CD4-positive, CD25-positive, alpha-beta regulatory T cell (primary cell): ENCODE results near the gene PAX2. TPM values are rescaled to one million over a fixed set of nuclear protein-coding genes. Genes with fewer than 3 reads are reported as not detected.

Experiments
- ATAC-seq, 2 donors: fragments of 150-1000 bp; cut with Tn5 transposase; one replicate each; pipeline ENCODE4 v1.10.0; 2021; ENCODE audit warnings: low read depth in 2 of 2, moderate number of reproducible peaks in 2 of 2, moderate library complexity in 1 of 2
- DNase-seq, 3 donors: peaks; one replicate each; pipeline versions ENCODE4 v3.0.0 to v3.0.0-alpha.2; 2012 to 2022; ENCODE audit warnings: mixed read lengths in 1 of 3
- H3K27ac ChIP-seq: one replicate; pipeline ENCODE4 v1.7.0; 2013; ENCODE audit warnings: mild to moderate bottlenecking, low read length; ENCODE audit not compliant: insufficient read depth, poor library complexity, severe bottlenecking
- H3K27me3 ChIP-seq: one replicate; pipeline ENCODE4 v1.7.0; 2013; ENCODE audit warnings: low read length; ENCODE audit not compliant: control insufficient read depth, insufficient read depth
- H3K36me3 ChIP-seq: one replicate; pipeline ENCODE4 v1.7.0; 2013; ENCODE audit warnings: mild to moderate bottlenecking, low read length, moderate library complexity; ENCODE audit not compliant: control insufficient read depth, insufficient read depth
- H3K4me1 ChIP-seq: 2 replicates; pipeline ENCODE4 v1.7.0; 2013; ENCODE audit warnings: mild to moderate bottlenecking, low read length; ENCODE audit not compliant: insufficient read depth, control insufficient read depth, poor library complexity, severe bottlenecking
- H3K4me3 ChIP-seq: one replicate; pipeline ENCODE4 v1.7.0; 2013; ENCODE audit warnings: low read depth, mild to moderate bottlenecking, low read length, moderate library complexity
- H3K9me3 ChIP-seq, 2 experiments: 1 replicate in 1 of 2; 2 replicates in 1 of 2; pipeline ENCODE4 v1.7.0; 2013; ENCODE audit warnings: low read length in 2 of 2, mild to moderate bottlenecking in 1 of 2, moderate library complexity in 1 of 2; ENCODE audit not compliant: control insufficient read depth in 2 of 2
- H3K27ac Mint-ChIP-seq, 3 donors: one replicate each; pipeline ENCODE4 v1.8.0; 2020 to 2022; ENCODE audit warnings: mild to moderate bottlenecking in 3 of 3, mixed read lengths in 3 of 3, moderate library complexity in 2 of 3
- H3K27me3 Mint-ChIP-seq: one replicate; pipeline ENCODE4 v1.8.0; 2022; ENCODE audit warnings: mild to moderate bottlenecking, mixed read lengths
- H3K36me3 Mint-ChIP-seq: one replicate; pipeline ENCODE4 v1.8.0; 2020; ENCODE audit warnings: mixed read lengths
- H3K4me1 Mint-ChIP-seq, 4 donors: one replicate each; pipeline ENCODE4 v1.8.0; 2020 to 2022; ENCODE audit warnings: mixed read lengths in 4 of 4, mild to moderate bottlenecking in 1 of 4
- H3K4me3 Mint-ChIP-seq, 4 donors: one replicate each; pipeline ENCODE4 v1.8.0; 2020 to 2022; ENCODE audit warnings: mild to moderate bottlenecking in 4 of 4, mixed read lengths in 4 of 4, moderate library complexity in 3 of 4
- H3K9me3 Mint-ChIP-seq, 7 donors: one replicate each; pipeline ENCODE4 v1.8.0; 2020 to 2022; ENCODE audit warnings: mixed read lengths in 7 of 7, mild to moderate bottlenecking in 3 of 7, moderate library complexity in 2 of 7
- polyA plus RNA-seq, 4 donors: library from polyadenylated mRNA; unstranded; fragments of 300-500 nt; fragmentation: Illumina TruSeq; gene quantifications; one replicate each; pipeline ENCODE4 v1.2.3, GENCODE V29; 2021
- total RNA-seq: library from RNA; stranded (reverse); gene quantifications from one replicate; pipeline ENCODE4 v1.2.3, GENCODE V29; 2022

PAX2 gene
- total and polyA plus RNA-seq, 5 donors from 2014 or later = 0.08 TPM; not detected in 4

GRCh38 chr10:100737355-100738054 lies 7.9 kb upstream of the PAX2 start:
- Histone ChIP-seq H3K4me3 (no peak overlapping the region), H3K4me1 (no peaks in the 10 kb centered on the region), H3K27me3 (peaks cover 40% of the 10 kb centered on the region), H3K9me3 (no peaks in the 10 kb centered on the region), H3K27ac (no peak overlapping the region), H3K36me3 (no peaks in the 10 kb centered on the region)
- Mint-ChIP-seq H3K36me3 (no peaks in the 10 kb centered on the region), H3K4me1 (peaks cover 0 to 39% (median 6%) of the 10 kb centered on the region in 4 donors), H3K27ac (no peak overlapping the region), H3K9me3 (peaks cover 0 to 6% (median 0%) of the 10 kb centered on the region in 7 donors), H3K27me3 (peaks cover 88% of the 10 kb centered on the region), H3K4me3 (peak overlapping the region in 2 of 4 donors; percentile 56 to 75)
- no peak for ATAC-seq
- DNase-seq = peak in 1 of 3 donors; percentile 35

GRCh38 chr10:100738055-100738827 lies 7.1 kb upstream of the PAX2 start:
- H3K36me3 Mint-ChIP-seq = no peaks in the 10 kb centered on the region
- Histone ChIP-seq H3K9me3 (no peaks in the 10 kb centered on the region), H3K36me3 (no peaks in the 10 kb centered on the region), H3K27me3 (peaks cover 38% of the 10 kb centered on the region), H3K27ac (no peak overlapping the region), H3K4me1 (no peaks in the 10 kb centered on the region), H3K4me3 (no peak overlapping the region)
- peaks cover 88% of the 10 kb centered on the region for H3K27me3 Mint-ChIP-seq
- DNase-seq (no peak), ATAC-seq (no peak)
- no peak overlapping the region for H3K27ac Mint-ChIP-seq
- peaks cover 0 to 38% (median 7%) of the 10 kb centered on the region in 4 donors for H3K4me1 Mint-ChIP-seq
- H3K4me3 Mint-ChIP-seq = peak overlapping the region in 3 of 4 donors; percentile 56 to 75 (median 71)
- peaks cover 0 to 8% (median 0%) of the 10 kb centered on the region in 7 donors for H3K9me3 Mint-ChIP-seq

- Histone ChIP-seq H3K27ac (no peak overlapping the region), H3K4me1 (peaks cover 12% of the 10 kb centered on the region), H3K27me3 (peaks cover 35% of the 10 kb centered on the region), H3K9me3 (no peaks in the 10 kb centered on the region), H3K4me3 (no peak overlapping the region), H3K36me3 (no peaks in the 10 kb centered on the region)
- no peak overlapping the region for H3K4me3 Mint-ChIP-seq
- no peaks in the 10 kb centered on the region for H3K36me3 Mint-ChIP-seq
- H3K9me3 Mint-ChIP-seq = peaks cover 0 to 8% (median 0%) of the 10 kb centered on the region in 7 donors
- peaks cover 90% of the 10 kb centered on the region for H3K27me3 Mint-ChIP-seq
- no peak for ATAC-seq
- H3K4me1 Mint-ChIP-seq = peaks cover 0 to 49% (median 10%) of the 10 kb centered on the region in 4 donors
- H3K27ac Mint-ChIP-seq = no peak overlapping the region
- DNase-seq = no peak
These were observed 5.6 kb upstream of the PAX2 start for GRCh38 chr10:100739517-100740368.

GRCh38 chr10:100740476-100741377 lies 4.7 kb upstream of the PAX2 start:
- no peak overlapping the region for H3K27ac Mint-ChIP-seq
- peaks cover 0 to 45% (median 9%) of the 10 kb centered on the region in 4 donors for H3K4me1 Mint-ChIP-seq
- H3K36me3 Mint-ChIP-seq = no peaks in the 10 kb centered on the region
- peaks cover 32% of the 10 kb centered on the region for H3K27me3 ChIP-seq
- H3K36me3 ChIP-seq = no peaks in the 10 kb centered on the region
- H3K4me1 ChIP-seq = peaks cover 20% of the 10 kb centered on the region
- no peak for DNase-seq
- no peak overlapping the region for H3K27ac ChIP-seq
- H3K27me3 Mint-ChIP-seq = peaks cover 86% of the 10 kb centered on the region
- H3K4me3 Mint-ChIP-seq = no peak overlapping the region
- H3K9me3 Mint-ChIP-seq = peaks cover 0 to 8% (median 0%) of the 10 kb centered on the region in 7 donors
- H3K4me3 ChIP-seq = no peak overlapping the region
- ATAC-seq = no peak
- no peaks in the 10 kb centered on the region for H3K9me3 ChIP-seq

GRCh38 chr10:100741378-100742075 lies 3.9 kb upstream of the PAX2 start:
- ATAC-seq = no peak
- Mint-ChIP-seq H3K4me3 (no peak overlapping the region), H3K27ac (no peak overlapping the region), H3K9me3 (peaks cover 0 to 10% (median 0%) of the 10 kb centered on the region in 7 donors), H3K36me3 (peaks cover 4% of the 10 kb centered on the region), H3K4me1 (peaks cover 0 to 47% (median 14%) of the 10 kb centered on the region in 4 donors), H3K27me3 (peaks cover 85% of the 10 kb centered on the region)
- no peaks in the 10 kb centered on the region for H3K9me3 ChIP-seq
- peaks cover 27% of the 10 kb centered on the region for H3K4me1 ChIP-seq
- peaks cover 27% of the 10 kb centered on the region for H3K27me3 ChIP-seq
- H3K4me3 ChIP-seq = no peak overlapping the region
- DNase-seq = no peak
- H3K27ac ChIP-seq = no peak overlapping the region
- H3K36me3 ChIP-seq = no peaks in the 10 kb centered on the region

- no peaks in the 10 kb centered on the region for H3K36me3 ChIP-seq
- DNase-seq = no peak
These were observed 3.2 kb upstream of the PAX2 start for GRCh38 chr10:100742076-100742771.

More at GRCh38 chr10:100742076-100742771, 3.2 kb upstream of the PAX2 start:
- peaks cover 4% of the 10 kb centered on the region for H3K36me3 Mint-ChIP-seq
- Histone ChIP-seq H3K4me1 (peaks cover 27% of the 10 kb centered on the region), H3K9me3 (no peaks in the 10 kb centered on the region), H3K27me3 (peaks cover 25% of the 10 kb centered on the region), H3K27ac (no peak overlapping the region), H3K4me3 (no peak overlapping the region)
- peaks cover 0 to 10% (median 0%) of the 10 kb centered on the region in 7 donors for H3K9me3 Mint-ChIP-seq
- no peak overlapping the region for H3K4me3 Mint-ChIP-seq
- peaks cover 4 to 50% (median 15%) of the 10 kb centered on the region in 4 donors for H3K4me1 Mint-ChIP-seq
- peaks cover 85% of the 10 kb centered on the region for H3K27me3 Mint-ChIP-seq
- H3K27ac Mint-ChIP-seq = no peak overlapping the region
- ATAC-seq = no peak
